Stimulated activated CD4-positive, alpha-beta T cell treated with anti-CD3 and anti-CD28 coated beads, Interleukin-4, amount 100 ng/mL, for 1 hour (primary cell): Measurements from ENCODE around the gene HOXB7.
A peak's percentile ranks its signal among the peaks of the same experiment; 100 is the strongest.

Experiments used
- DNase-seq: peaks from one replicate; pipeline ENCODE4 v3.0.0-alpha.2; 2020

Gene HOXB7

DNA sequence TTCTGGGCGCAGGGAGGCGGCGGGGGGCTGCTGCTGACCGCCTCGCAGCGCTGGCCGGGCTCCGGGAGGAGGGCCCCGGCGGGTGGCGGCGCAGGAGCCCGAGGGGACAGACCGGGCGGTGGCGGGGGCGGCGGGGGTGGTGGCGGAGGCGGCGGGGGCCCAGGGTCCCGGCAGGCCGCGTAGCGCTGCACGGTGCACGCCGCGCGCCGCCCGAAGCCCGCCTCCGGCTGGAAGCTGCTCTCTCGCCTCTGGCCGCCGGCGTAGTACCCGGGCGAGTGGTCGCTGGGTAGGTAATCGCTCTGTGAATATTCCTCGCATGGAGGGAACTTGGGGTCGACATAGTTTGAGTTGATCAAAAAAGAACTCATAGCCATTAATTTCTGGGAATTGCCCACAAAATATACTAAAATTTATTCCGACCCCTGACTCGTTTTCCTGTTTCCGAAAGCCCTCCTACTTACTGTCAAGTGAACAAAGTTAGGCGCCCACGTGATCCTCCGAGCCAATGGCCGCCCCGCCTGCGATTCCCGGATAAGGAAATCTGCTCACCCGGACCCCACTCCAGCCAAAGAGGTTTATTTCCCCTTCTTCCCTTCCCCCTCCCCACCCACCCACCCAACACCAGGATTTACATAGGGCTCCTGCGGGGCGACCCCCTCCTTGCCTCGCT, 32.7 kb downstream of the HOXB7 start, which contains the start of gene HOXB4:
Gene HOXB4, minus strand, starts transcription at position 405 of the 670 bp plus-strand sequence. Its CDS starts 31 bp downstream, at position 374.
- DNase-seq, result peak; percentile 63

DNA sequence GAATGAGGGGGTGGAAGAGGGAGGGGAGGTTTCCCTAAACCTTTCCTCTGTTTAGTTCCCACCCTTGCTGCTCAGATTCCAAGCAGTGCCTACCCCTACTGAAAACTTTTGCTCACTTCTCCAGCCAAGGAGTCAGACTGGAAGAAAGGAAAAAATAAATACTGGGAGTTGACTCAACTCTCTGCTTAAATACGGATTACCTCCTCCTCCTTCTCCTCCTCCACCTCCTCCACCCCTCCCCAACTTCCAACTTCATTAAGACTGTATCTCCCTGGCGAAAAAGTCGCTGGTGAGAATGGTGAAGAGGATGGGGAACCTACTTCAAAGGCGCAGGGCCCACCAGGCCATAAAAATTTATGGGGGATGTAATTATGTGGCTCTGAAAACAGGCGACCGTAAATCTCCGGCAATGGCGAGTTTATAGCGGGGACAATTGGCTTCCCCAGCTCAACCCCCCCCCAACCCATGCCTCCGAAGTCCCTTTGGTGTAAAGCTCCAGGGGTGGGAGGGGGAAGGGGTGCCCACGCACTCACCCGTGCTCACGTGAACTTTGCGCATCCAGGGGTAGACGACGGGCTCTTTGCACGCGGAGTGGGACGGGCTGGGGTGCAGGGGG, 33.4 kb downstream of the HOXB7 start:
- no peak for DNase-seq

DNA sequence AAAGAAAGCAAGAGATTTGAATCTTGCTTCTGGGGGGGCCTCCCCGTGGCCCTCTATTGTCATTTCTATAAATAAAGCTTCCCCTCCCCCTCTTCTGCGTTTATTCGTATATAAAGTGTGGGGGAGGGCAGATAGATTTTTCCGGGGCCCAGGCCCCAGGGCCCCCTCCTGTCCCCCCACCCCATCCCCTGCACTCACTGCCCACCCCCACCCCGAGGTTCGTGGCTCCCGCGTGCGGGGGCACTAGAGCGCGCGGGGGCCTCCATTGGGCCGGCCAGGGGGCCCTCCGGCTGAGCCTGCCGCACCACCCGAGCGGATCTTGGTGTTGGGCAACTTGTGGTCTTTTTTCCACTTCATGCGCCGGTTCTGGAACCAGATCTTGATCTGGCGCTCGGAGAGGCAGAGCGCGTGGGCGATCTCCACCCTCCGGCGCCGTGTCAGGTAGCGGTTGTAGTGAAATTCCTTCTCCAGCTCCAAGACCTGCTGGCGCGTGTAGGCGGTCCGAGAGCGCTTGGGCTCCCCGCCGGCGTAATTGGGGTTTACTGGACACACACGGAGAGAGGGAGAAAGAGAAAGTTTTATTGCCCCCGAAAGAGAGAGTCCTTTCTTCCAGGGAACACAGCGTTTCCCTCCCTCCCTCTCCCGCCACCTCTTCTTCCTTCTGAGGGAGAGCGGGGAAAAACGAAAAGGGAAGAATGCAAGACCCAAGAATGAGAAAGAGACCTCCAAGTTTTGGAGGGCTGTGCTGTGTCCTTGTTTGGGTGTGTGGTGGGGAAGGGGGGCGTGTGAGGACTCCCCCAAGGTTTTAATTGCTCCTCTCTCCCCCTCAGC, 34.1 kb downstream of the HOXB7 start:
- no peak for DNase-seq

DNA sequence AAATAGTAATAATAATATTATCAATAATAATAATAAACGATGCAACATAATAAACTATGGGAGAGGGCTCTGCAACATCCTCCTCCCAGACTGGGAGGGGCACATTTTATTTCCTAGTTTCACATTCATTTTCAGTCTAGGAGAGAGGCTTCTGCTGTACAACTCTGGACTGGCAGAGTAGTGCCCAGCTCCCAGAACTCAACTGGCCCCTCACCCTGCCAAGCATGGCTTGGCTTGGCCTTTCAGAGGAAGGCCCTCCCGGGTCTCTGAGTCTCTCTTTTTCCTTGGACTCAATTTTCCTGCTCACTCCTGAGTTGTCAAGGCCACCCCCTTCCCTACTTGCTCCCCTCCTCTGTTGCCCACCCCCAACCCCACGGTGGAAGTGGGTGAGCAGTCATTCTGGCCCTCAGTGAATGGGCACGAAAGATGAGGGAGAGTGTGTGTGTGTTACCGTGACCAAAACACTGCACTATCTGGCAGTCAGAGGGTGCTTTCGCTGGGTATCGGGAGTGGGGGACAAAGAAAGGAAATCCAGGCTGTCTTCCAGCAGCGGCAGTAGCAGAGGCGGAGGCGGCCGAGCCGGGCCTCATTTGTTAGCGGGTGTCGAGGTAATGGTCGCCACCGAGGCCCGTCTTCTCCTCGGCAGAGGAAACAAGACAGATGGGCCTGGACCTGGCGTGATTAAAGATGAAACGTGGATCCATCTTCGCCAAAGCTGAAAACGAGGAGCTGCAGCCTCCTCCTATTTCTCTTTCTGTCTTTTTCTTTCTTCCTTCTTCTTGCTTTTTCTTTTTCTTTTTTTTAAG, 34.9 kb downstream of the HOXB7 start:
- DNase-seq, result no peak

DNA sequence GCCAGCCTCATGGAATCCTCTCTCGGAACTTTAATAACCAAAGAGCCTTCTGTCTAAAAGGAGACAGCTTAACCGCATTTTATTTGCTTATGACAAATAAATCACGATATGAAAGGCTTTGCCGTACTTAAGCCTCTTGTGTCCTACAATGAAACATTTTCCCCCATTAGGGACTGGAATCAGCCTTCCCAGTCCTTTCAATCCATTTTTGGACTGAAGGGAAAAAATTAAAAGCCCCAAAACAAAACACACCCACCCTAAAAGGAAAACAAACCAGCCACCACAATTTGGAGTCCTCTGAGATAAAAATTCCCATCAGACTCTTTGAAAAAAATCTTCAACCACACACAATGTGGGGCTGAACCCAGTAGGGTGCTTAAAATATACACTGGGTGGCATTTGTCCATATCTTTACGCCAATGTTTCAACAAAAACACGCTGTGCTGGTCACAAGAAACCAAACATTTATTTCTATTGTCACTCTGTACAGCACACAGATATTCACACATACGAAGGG, 35.7 kb downstream of the HOXB7 start:
- DNase-seq, result no peak

DNA sequence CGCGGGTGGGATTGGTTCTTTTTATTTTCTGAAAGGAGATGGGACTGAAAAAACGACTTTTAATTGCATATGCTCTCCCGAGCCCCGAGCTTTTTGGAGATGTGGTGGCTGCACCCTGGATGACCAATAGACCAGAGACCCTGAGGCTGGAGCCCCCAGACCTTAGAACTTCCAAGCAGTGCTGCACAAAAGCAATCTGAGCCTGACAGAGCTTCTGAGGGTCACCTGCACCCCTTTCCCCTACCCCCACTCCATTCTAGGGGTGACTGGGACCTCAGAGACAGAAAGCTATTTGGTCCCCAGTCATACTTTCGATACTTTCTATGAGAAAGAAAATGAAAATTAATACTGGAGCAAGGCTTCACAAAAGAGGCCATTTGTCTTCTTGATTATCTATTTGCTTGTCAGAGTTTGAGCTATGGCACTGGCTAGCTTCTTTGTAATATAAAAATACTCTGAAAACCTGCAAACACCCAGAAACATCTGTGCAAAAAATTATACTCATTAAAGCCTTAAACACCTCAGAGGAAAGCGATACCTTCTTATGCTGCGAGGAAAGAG, 36.2 kb downstream of the HOXB7 start:
- no peak for DNase-seq

DNA sequence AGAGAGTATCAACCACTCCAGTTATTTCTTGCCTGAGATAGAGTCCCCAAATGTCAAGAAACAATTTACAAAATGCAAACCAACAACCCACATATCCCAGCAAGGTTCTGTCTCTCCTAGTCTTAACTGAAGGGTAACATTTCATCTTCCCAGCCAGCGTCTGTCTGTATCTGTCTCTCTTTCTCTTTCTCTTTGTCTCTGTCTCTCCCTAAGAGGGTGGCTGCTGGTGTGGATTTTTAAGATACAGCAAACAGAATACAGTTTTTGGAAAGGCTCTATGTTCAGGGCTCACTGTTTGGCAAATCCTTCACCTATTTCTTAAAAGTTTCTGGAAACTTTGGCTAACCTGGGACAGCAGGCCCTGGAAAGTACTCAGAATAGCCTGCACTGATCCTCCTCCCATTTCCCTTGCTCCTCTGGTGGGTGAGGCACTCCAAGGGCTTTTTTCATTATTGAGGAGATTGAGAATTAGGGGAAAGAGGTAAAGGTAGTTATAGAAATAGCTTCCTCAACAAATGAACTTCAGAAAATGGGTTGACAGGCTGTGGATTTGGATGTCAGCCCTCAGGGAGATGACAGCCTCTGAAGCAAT, 38.9 kb downstream of the HOXB7 start:
- DNase-seq, result no peak

DNA sequence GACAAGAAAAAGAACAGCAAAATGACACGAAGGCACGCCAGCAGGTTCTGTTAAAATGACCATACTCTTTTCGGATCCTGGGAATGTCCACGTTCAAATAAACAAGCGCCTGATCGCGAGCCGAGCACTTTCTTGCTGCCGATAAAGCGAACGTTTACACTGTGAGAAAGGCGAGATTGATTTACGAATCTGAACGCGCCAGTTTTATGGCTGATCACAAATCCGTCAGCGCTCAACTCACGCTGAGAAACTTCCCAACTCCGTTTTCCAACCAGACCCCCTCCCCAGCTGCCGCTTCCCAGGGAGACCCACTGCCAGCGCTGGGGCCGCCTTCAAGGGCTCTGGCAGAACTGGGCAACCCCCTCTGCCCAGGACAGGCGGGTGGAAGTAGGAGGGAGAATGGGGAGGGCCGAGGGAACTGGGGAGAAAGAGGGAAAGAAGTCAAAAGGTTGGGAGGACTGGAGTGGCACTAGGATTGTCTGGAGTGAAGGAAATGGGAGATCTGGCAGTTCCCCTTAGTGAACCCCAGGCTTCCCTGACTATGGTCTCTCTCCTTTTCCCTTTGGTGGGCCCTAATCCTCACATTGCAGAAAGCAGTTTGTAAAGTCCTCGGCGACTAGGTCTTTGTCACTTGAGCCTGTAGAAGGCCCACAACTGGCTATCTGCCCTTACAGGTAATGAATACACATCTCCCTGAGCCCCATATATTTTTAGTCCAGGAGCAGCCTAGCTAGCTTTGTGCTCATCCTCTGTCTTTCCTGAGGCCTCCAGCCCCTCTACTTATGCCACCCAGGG, 39.6 kb downstream of the HOXB7 start:
- DNase-seq, result no peak

DNA sequence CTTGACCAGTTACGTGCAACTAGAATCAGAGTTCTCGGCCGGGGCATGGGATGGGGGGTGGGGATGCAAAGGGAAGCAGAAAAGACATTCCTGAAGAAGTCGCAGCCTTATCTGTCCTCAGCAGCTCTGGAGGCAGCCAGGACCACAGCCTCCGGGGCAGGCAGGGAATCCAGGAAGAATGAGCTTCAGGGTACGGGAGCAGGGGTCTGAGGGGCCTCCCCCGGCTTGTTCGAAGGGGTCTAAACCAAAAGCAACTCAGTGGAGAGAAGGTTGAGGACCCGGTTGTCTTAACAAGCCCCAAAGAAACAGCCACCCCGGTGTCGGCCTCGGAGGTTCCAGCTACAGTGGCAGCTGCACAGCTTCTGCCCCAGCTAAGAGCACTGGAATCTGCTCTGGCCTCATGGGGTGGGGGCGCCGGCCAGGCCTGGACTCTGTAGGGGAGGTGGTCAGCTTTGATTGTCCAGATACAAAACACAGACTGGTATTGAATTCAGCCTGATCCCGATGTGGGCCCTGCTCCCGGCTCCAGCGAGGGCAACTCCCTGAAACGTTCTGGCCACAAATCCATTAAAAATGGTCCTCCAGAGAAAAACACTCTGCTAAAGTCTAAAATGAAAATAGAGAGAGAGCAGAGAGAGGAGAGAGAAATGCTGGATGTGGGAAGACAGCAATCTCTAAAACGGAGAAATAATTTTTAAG, 40.3 kb downstream of the HOXB7 start:
- DNase-seq, result no peak

DNA sequence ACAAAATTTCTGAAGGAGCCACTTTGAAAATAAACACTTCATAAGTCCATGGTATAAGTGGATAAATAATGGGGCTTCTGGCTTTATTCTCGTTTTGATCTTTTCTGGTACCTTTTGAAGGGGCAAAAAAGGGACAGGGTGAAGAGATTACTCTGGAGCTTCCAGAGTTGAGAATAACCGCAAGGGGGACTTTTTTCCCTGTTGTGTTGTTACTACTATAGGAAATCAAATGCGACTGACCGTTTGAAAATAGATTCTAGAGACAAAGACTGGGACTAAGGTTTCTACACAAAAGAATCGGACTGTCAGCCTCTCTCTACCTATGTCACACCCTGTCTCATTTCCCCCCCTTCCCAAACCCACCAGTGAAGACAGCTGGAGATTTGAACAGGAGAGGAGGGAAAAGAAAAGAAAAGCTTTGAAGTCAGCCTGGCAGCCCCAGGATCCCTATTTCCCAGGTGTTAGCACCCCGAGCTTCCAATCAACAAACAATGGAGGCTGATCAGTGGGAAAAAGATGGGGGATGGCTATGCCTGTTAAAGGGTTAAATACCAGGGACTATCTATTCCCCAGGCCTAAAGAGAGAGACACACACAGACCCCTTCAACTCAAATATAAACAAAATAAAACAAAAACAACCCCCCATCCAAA, 41.0 kb downstream of the HOXB7 start:
- DNase-seq, result no peak

DNA sequence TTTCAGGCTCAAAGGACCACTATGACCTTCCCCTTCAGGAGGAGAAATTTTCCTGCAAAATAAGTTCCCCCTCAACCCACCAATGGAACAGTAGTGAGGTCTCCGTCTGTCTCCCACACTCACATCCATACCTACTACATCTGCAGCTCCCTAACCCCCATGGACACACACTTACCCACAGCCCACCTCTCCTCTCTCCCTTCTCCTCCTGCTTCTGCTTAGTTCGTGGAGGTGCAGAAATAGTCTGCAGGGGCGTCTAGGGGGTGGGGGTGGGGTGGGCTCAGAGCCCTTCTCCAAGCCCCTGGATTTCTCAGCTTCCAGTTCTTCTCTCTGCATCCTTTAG, 41.6 kb downstream of the HOXB7 start:
- no peak for DNase-seq

DNA sequence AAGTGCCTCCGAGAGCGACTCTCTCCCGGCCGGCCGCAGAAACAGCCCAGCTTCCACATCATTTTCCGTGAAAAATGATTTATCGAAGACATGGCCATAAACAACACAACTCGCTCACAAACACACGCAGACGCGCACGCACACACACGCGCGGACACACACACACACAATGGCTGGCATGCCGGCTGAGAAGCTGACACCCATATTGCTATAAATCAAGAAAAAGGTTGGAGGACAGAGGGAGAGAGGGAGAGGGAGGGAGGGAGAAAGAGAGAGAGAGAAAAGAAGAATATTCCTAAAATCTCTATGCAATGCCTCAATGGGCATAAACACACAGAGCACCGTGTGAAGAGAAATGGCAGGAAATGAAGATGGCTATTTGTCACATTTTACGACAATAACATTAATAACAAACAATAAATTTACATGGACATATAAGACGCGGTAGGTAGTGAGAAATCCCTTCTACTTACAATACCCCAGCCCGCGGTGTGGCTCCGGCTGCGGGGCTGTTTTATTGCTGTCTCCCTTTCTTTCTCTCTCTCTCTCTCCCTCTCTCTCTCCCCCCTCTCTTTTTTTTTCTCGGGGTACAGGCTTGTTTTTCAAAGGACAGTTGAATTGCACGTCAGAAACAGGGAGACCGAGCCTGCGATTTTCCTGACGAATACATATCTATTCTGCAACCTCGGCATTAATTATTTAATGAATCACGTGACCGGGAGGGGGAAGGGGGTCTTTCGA, 42.1 kb downstream of the HOXB7 start:
- DNase-seq, result no peak

DNA sequence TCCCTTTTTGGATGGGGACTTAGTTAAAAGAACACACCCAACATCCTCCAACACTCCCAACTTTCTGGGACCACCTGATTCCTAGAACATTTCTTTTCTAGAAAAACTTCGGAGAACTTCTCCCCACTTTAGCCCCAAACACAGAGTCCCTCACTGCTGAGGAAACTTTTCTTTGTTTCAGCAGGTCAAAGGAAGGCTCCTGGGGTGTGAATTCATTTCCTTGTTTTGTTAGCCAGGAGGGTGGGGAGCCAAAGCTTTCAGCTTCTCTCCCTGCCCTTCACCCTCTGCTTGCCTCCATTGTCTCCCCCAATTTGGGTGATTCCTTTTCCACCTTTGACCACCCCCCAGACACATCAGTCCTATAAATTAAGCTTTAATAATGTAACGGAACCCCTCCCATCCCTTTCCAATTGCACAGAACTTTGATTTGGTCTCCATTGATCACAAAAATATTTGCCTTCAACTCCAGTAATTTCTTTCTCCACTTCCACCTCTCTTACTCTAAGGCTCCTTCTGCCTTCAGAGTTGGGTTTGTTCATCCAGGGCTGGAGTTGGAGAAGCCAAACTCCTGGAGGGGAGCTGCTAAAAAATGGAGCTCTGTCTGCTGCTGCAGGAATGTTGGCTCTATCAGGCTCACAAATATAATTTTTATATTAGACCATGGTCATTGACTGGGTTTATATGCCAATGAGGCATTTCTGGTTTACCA, 43.0 kb downstream of the HOXB7 start:
- no peak for DNase-seq

DNA sequence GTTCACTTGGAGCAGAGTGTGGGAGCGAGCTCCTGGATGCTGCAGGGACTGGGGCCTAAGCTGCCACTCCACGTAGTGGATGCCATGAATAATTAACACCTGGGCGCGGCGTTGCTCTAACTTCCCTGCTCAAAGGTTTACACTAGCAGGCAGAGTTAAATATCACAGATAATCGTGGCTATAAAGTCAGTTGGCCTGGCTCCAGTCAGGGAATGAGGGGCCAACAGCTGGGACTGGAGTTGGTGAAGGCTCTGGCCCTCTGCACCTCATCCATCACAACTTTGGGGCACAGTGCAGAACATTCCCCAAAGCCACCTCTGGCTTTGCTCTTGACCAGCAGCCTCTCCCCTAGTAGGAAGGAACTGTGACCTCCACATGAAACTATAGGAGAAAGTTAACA, 43.6 kb downstream of the HOXB7 start:
- DNase-seq, result no peak

DNA sequence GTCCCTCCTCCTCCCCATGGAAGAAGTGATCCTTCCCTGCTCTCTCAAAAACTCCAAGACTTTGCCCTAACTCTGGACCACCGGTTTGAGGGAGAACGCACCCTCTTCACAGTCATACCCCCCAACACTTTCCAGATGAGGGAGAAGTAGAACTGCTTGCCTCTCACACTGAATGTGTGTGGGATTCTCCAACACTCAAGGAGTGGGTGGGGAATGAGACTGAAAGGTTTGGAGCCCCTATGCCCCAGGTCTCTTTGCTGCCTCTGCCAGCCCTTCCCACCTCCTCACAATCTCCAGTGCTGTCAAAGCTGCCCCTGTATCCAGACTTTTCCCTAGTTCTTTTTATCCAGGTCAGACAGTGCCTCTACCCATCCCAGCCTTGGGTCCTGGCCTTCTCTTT, 44.1 kb downstream of the HOXB7 start:
- no peak for DNase-seq

DNA sequence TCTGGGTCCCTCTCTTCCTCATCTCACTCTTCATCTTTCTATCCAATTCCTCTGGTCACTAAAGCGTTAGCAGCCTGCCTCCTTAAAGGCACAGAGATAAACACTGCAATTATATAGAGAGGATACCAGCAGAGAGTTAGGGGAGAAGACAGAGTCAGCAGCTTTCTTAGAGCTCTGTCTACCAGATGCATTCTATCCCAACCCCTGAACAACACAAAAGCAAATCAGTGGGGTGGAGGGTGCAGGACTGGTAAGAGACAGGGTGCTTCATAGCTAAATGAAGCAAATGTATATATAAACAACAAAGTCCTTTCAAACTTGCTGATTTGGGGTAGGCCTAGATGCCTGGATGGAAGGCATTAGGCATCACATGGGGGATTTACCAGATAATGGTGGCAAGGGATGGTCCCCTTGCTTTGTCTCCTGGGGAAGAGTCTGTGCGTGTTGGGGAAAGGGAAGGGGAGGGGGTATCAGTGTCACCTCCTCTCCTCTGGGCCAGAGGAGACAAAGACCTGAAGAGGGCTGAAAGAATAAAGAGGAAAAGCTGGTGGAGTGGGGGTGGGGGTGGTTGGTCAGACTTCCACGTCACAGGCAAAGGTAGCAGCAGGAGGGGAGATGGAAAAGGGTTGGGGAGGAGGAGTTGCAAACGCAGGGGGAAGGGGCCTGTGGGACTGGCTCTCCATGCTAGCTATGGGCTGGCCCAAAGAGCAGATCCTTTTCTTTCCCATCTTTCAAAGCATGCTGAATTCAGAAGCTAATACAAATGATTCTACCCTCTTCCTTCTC, 44.7 kb downstream of the HOXB7 start:
- no peak for DNase-seq

DNA sequence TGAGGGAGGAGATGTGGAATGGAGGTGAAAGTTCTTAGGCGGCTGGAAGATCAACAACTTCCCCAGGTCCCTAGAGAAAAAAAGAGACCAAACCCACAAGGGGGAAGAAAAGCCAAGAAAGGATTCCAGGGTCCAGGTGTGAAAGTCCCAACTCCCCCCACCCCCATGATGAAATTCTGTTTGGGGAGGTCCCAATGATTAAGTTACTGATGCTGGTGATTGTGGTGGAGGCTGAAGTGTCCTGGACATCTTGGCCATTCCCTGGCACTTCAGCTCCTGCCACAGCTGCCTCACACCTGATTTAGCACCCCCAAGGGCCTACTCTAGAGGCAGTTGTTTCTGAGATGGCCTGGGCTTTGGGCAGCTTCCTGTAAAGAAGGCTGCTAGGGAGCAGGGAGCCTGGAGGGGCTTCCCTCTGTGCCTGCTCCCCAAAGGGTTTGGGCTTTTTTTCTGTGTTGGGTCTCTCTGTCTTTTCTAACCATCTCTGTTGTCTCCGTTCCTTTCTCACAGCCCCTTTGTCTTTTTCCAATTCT, 45.7 kb downstream of the HOXB7 start:
- no peak for DNase-seq
